ES-I3 (cell line): Measurements from ENCODE around the gene CNOT3.

Source experiments
- H3K36me3 ChIP-seq: 2 replicates; pipeline ENCODE4 v1.6.1; 2013; ENCODE audit warnings: mild to moderate bottlenecking, low read length, control low read depth, moderate library complexity; ENCODE audit not compliant: insufficient read depth
- H3K4me1 ChIP-seq: 2 replicates; pipeline ENCODE4 v1.6.1; 2013; ENCODE audit warnings: mild to moderate bottlenecking, control low read depth, low read length; ENCODE audit not compliant: insufficient read depth
- H3K9ac ChIP-seq: 2 replicates; pipeline ENCODE4 v1.6.1; 2013; ENCODE audit warnings: low read depth, mild to moderate bottlenecking, low read length, moderate library complexity
- H3K9me3 ChIP-seq: 2 replicates; pipeline ENCODE4 v1.6.1; 2013; ENCODE audit warnings: mild to moderate bottlenecking, low read length, moderate library complexity; ENCODE audit not compliant: control insufficient read depth, insufficient read depth

The CNOT3 gene

GRCh38 chr19:54152267-54152666 is 14.7 kb downstream of the CNOT3 start:
- Histone ChIP-seq H3K4me1 (no peaks in the 10 kb centered on the region), H3K9ac (no peak overlapping the region), H3K9me3 (no peaks in the 10 kb centered on the region), H3K36me3 (peaks cover 8% of the 10 kb centered on the region)

- Histone ChIP-seq H3K4me1 (no peaks in the 10 kb centered on the region), H3K9me3 (no peaks in the 10 kb centered on the region), H3K36me3 (peaks cover 8% of the 10 kb centered on the region), H3K9ac (no peak overlapping the region)
Measured at GRCh38 chr19:54152878-54153524, 15.4 kb downstream of the CNOT3 start.

- no peaks in the 10 kb centered on the region for H3K9me3 ChIP-seq
- H3K9ac ChIP-seq, result no peak overlapping the region
- peaks cover 7% of the 10 kb centered on the region for H3K36me3 ChIP-seq
- no peaks in the 10 kb centered on the region for H3K4me1 ChIP-seq
Measured at GRCh38 chr19:54153731-54154326, 16.3 kb downstream of the CNOT3 start.

- Histone ChIP-seq H3K9ac (no peak overlapping the region), H3K9me3 (no peaks in the 10 kb centered on the region), H3K36me3 (no peaks in the 10 kb centered on the region; the same call in 1 of the 2 replicates), H3K4me1 (no peaks in the 10 kb centered on the region)
Measured at GRCh38 chr19:54154603-54155345, 17.2 kb downstream of the CNOT3 start.

- Histone ChIP-seq H3K9me3 (no peaks in the 10 kb centered on the region), H3K9ac (no peak overlapping the region), H3K36me3 (no peaks in the 10 kb centered on the region; the same call in 1 of the 2 replicates), H3K4me1 (no peaks in the 10 kb centered on the region)
Measured at GRCh38 chr19:54155694-54156093, 18.1 kb downstream of the CNOT3 start.

GRCh38 chr19:54156490-54156889 is 18.9 kb downstream of the CNOT3 start:
- Histone ChIP-seq H3K4me1 (no peaks in the 10 kb centered on the region), H3K36me3 (no peaks in the 10 kb centered on the region; the same call in 1 of the 2 replicates), H3K9ac (no peak overlapping the region), H3K9me3 (no peaks in the 10 kb centered on the region)

GRCh38 chr19:54156953-54157352 is 19.4 kb downstream of the CNOT3 start:
- Histone ChIP-seq H3K4me1 (peaks cover 3% of the 10 kb centered on the region), H3K36me3 (no peaks in the 10 kb centered on the region; the same call in 1 of the 2 replicates), H3K9ac (no peak overlapping the region)

GRCh38 chr19:54158812-54159351 is 21.3 kb downstream of the CNOT3 start:
- Histone ChIP-seq H3K36me3 (no peaks in the 10 kb centered on the region), H3K9ac (peak overlapping the region; percentile 89), H3K9me3 (no peaks in the 10 kb centered on the region), H3K4me1 (peaks cover 3% of the 10 kb centered on the region)

More at GRCh38 chr19:54156953-54157352, 19.4 kb downstream of the CNOT3 start:
- no peaks in the 10 kb centered on the region for H3K9me3 ChIP-seq

- H3K4me1 ChIP-seq, result peaks cover 3% of the 10 kb centered on the region
- H3K9me3 ChIP-seq, result no peaks in the 10 kb centered on the region
- H3K9ac ChIP-seq, result peak within 1 kb of the TSS; percentile 89
- no peaks in the 10 kb centered on the region for H3K36me3 ChIP-seq
Measured at GRCh38 chr19:54159352-54160181, 22.0 kb downstream of the CNOT3 start, which contains the start of gene LENG1. Gene LENG1 (minus strand): TSS chr19:54159721. CDS start chr19:54159695, 26 bp downstream.

- Histone ChIP-seq H3K9ac (peak overlapping the region; percentile 70), H3K4me1 (peaks cover 3% of the 10 kb centered on the region), H3K36me3 (no peaks in the 10 kb centered on the region), H3K9me3 (no peaks in the 10 kb centered on the region)
Measured at GRCh38 chr19:54160182-54160811, 22.7 kb downstream of the CNOT3 start.

- H3K9me3 ChIP-seq, result no peaks in the 10 kb centered on the region
- peaks cover 3% of the 10 kb centered on the region for H3K4me1 ChIP-seq
- H3K9ac ChIP-seq, result peak overlapping the region; percentile 70; the same call in 1 of the 2 replicates
- H3K36me3 ChIP-seq, result no peaks in the 10 kb centered on the region
Measured at GRCh38 chr19:54160854-54161253, 23.3 kb downstream of the CNOT3 start.

- peak overlapping the region; percentile 64; the same call in 1 of the 2 replicates for H3K9ac ChIP-seq
- no peaks in the 10 kb centered on the region for H3K36me3 ChIP-seq
- H3K9me3 ChIP-seq, result no peaks in the 10 kb centered on the region
- H3K4me1 ChIP-seq, result peaks cover 3% of the 10 kb centered on the region
Measured at GRCh38 chr19:54162241-54162805, 24.8 kb downstream of the CNOT3 start.

- Histone ChIP-seq H3K9ac (peak overlapping the region; percentile 64; the same call in 1 of the 2 replicates), H3K4me1 (peaks cover 3% of the 10 kb centered on the region), H3K9me3 (no peaks in the 10 kb centered on the region), H3K36me3 (no peaks in the 10 kb centered on the region)
Measured at GRCh38 chr19:54162884-54163283, 25.3 kb downstream of the CNOT3 start.
